ENCODE data around the gene PRKCH.

DNA sequence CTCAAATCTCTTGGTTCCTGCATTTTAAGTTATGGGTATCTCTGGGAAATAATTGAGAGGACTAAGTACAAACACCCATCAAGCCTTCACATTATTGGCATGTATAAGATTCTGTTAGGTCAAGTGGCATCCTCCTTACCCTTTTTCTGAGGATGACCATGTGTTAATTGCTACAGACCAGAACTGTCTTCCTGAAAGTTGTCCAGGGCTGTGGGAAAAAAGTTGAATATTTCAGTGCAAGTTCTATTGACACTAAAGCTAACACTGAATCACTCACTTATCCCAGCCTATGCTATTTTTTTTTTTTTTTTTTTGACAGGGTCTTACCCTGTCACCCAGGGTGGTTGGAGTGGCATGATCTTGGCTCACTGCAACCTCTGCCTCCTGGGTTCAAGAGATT lies 243.8 kb downstream of the PRKCH start:
- no peak for TF ChIP-seq TAF1 (IDR thresholded peaks at IDR 0.05; ENCODE audit: borderline replicate concordance, insufficient read depth, low read length)
- no peak for TF ChIP-seq POLR2AphosphoS5 (IDR thresholded peaks at IDR 0.05; ENCODE audit: low read depth, low read length)
- TF ChIP-seq REST (IDR thresholded peaks at IDR 0.05; ENCODE audit: insufficient read depth in 1 of 2, low read depth in 2 of 2, low read length in 2 of 2), result no peak
